ENCODE measurements around the gene WWP2.

DNA sequence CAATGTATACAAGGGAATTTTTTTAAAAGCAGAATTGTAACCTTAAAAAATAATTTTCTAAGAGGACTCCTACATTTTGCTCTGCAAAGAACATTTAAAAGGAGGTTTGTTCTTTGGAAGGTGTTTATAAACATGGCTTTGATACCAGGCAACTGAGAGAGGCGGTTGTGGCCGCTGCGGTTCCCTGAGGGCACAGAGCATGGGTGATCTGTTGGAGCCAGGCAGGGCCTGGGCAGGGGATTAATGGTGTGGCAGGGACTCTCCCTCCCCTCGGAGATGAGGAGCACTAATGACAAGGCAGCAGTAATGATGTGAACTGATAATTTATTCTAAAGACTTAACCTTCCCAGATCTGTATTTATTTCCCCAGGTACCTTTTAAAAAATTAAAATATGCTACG is 65.4 kb downstream of the WWP2 start:
- TF ChIP-seq, protein P1, sequence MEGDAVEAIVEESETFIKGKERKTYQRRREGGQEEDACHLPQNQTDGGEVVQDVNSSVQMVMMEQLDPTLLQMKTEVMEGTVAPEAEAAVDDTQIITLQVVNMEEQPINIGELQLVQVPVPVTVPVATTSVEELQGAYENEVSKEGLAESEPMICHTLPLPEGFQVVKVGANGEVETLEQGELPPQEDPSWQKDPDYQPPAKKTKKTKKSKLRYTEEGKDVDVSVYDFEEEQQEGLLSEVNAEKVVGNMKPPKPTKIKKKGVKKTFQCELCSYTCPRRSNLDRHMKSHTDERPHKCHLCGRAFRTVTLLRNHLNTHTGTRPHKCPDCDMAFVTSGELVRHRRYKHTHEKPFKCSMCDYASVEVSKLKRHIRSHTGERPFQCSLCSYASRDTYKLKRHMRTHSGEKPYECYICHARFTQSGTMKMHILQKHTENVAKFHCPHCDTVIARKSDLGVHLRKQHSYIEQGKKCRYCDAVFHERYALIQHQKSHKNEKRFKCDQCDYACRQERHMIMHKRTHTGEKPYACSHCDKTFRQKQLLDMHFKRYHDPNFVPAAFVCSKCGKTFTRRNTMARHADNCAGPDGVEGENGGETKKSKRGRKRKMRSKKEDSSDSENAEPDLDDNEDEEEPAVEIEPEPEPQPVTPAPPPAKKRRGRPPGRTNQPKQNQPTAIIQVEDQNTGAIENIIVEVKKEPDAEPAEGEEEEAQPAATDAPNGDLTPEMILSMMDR (IDR thresholded peaks at IDR 0.05; ENCODE audit: extremely low read depth in 1 of 2, insufficient read depth in 1 of 2, low read depth in 1 of 2, low read length in 2 of 2), result no peak
- TF ChIP-seq POLR2A (IDR thresholded peaks at IDR 0.05; ENCODE audit: low read depth, low read length) (no peak), POLR2AphosphoS5 (IDR thresholded peaks at IDR 0.05; ENCODE audit: insufficient read depth, low read depth, low read length) (no peak), JUN (IDR thresholded peaks at IDR 0.05; ENCODE audit: borderline replicate concordance, insufficient read depth, insufficient read length, low read depth) (no peak), EZH2 (IDR thresholded peaks at IDR 0.05; ENCODE audit: borderline replicate concordance, low read depth, low read length, severe bottlenecking) (no peak), MYC (IDR thresholded peaks at IDR 0.05; ENCODE audit: low read depth, low read length) (no peak)

Measured in endothelial cell of umbilical vein (primary cell).